ENCODE measurements around the gene ADARB1.

The ADARB1 gene

DNA sequence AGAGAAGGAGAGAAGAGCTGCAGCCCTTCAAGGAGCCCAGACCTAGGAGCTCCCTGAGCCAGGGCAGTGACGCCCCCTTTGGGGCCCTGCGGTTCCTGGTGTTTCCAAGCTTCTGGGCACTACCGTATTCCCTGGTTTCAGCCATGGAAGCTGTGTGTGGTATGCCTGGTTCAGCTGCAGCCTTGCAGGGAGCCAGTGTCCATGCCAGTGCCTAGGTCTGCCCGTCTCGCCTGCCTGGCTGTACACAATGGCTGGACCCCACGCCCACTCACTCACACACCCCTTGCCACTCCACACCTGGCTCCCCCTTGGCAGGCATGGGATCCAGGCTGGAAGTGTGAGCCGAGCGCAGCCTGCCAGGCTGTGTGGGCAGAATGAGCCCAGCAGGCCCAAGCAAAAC is 87.7 kb downstream of the ADARB1 start:
- Histone ChIP-seq H3K36me3 (ENCODE audit: control insufficient read depth in 2 of 2, insufficient read depth in 1 of 2, low read length in 2 of 2) (no peaks in the 10 kb centered on the region), H3K4me1 (ENCODE audit: control insufficient read depth, insufficient read depth, low read length) (peaks cover 2% of the 10 kb centered on the region; the same call in 1 of the 2 replicates), H3K9me3 (ENCODE audit: control insufficient read depth, insufficient read depth, low read depth, low read length) (no peaks in the 10 kb centered on the region), H3K4me3 (ENCODE audit: low read depth, low read length) (no peak overlapping the region), H3K27ac (ENCODE audit: extremely low read depth, low read depth, low read length) (no peak overlapping the region)
- ChIA-PET CTCF (interaction anchor here (10.3 kb wide), 1 partner anchor 23 kb away, joined by 100 read pairs; no protein-coding TSS in a partner anchor), POLR2A (no interaction called here)
- TF ChIP-seq ZNF48 (tag by site-specific recombination; IDR thresholded peaks at IDR 0.05): no peak
- no peak for TF ChIP-seq ZNF629 (tag by site-specific recombination; IDR thresholded peaks at IDR 0.05)
- TF ChIP-seq ZNF140 (tag by site-specific recombination; IDR thresholded peaks at IDR 0.05): no peak

DNA sequence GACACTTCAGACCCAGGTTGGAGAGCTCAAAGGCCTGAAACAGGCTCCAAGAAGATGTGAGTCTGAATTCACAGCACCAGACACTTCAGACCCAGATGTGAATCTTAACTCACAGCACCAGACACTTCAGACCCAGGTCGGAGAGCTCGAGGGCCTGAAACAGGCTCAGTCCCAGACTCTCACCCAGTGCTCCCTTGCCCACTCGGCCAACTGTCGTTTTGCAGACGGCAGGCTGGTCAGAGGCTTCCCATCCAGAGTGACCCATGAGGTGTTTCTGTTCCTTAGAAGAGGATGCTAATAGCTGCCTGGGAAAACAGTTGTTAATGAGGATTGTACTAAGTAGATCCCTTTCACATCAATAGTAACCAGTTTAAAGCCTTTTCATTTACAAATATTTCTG is 88.4 kb downstream of the ADARB1 start:
- ChIA-PET CTCF (interaction anchor here (0.6 to 10.3 kb wide), 2 partner anchors 24 to 594 kb away, joined by 3 to 100 read pairs; no protein-coding TSS in a partner anchor), POLR2A (no interaction called here)
- no peak overlapping the region for H3K4me3 ChIP-seq (ENCODE audit: low read depth, low read length)
- no peaks in the 10 kb centered on the region for H3K9me3 ChIP-seq (ENCODE audit: control insufficient read depth, insufficient read depth, low read depth, low read length)
- TF ChIP-seq ZNF76 (tag by site-specific recombination; IDR thresholded peaks at IDR 0.05; ENCODE audit: borderline replicate concordance, low read depth): no peak
- no peak for TF ChIP-seq ZNF175 (tag by site-specific recombination; IDR thresholded peaks at IDR 0.05)
- TF ChIP-seq ZSCAN30 (tag by site-specific recombination; IDR thresholded peaks at IDR 0.05): no peak
- no peak for TF ChIP-seq ZNF449 (tag by site-specific recombination; IDR thresholded peaks at IDR 0.05)
- no peak for TF ChIP-seq ZNF37A (tag by site-specific recombination; IDR thresholded peaks at IDR 0.05)
- TF ChIP-seq ZNF2 (tag by site-specific recombination; IDR thresholded peaks at IDR 0.05): no peak
- TF ChIP-seq ZNF19 (tag by site-specific recombination; IDR thresholded peaks at IDR 0.05; ENCODE audit: low read depth): no peak
- TF ChIP-seq OVOL3 (tag by site-specific recombination; IDR thresholded peaks at IDR 0.05): no peak
- no peak for TF ChIP-seq ZNF785 (tag by site-specific recombination; IDR thresholded peaks at IDR 0.05)
- no peak for TF ChIP-seq ZNF24 (tag by site-specific recombination; IDR thresholded peaks at IDR 0.05)
- TF ChIP-seq, protein P1, sequence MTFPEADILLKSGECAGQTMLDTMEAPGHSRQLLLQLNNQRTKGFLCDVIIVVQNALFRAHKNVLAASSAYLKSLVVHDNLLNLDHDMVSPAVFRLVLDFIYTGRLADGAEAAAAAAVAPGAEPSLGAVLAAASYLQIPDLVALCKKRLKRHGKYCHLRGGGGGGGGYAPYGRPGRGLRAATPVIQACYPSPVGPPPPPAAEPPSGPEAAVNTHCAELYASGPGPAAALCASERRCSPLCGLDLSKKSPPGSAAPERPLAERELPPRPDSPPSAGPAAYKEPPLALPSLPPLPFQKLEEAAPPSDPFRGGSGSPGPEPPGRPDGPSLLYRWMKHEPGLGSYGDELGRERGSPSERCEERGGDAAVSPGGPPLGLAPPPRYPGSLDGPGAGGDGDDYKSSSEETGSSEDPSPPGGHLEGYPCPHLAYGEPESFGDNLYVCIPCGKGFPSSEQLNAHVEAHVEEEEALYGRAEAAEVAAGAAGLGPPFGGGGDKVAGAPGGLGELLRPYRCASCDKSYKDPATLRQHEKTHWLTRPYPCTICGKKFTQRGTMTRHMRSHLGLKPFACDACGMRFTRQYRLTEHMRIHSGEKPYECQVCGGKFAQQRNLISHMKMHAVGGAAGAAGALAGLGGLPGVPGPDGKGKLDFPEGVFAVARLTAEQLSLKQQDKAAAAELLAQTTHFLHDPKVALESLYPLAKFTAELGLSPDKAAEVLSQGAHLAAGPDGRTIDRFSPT (tag by site-specific recombination; IDR thresholded peaks at IDR 0.05): no peak
- TF ChIP-seq ZNF138 (tag by site-specific recombination; IDR thresholded peaks at IDR 0.05; ENCODE audit: borderline replicate concordance): no peak
- no peak for TF ChIP-seq ZBTB1 (tag by site-specific recombination; IDR thresholded peaks at IDR 0.05)
- H3K36me3 ChIP-seq (ENCODE audit: control insufficient read depth in 2 of 2, insufficient read depth in 1 of 2, low read length in 2 of 2): no peaks in the 10 kb centered on the region
- H3K4me1 ChIP-seq (ENCODE audit: control insufficient read depth, insufficient read depth, low read length): peaks cover 2% of the 10 kb centered on the region; the same call in 1 of the 2 replicates
- H3K27ac ChIP-seq (ENCODE audit: extremely low read depth, low read depth, low read length): no peak overlapping the region

DNA sequence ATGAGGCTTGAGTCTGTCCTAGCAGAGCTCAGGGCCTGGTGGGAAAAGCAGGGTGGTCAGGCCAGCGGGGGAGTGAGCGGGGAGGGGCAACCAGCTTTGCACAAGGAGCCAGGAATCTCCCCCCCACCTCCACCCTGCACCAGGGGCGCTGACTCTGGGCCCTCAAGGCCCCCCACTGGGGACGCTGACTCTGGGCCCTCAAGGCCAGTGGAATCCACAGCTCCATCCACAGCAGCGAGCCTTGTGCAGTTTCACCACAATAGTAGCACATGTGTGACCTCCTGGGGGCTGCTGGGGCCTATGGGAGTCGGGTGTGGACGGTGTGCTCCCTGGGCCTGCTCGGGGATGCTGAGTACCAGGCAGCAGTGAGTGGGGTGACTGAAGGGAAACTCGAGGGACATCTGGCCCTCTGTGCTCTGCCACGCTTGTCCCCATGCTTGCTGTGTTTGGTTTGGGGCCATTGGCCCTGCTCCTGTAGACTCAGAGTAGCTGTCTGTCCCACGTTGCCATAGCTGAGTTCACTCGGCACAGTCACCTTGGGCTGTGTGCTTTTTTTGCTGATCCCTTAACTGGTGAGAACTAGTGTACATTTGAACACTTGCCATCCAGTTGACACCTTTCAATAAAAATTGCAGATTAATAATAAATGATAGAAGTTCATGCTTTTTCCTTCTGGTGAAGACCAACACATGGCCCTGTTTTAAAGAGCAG is 89.2 kb downstream of the ADARB1 start:
- H3K4me3 ChIP-seq (ENCODE audit: low read depth, low read length): no peak overlapping the region
- ChIA-PET CTCF (interaction anchor here (0.6 to 10.3 kb wide), 3 partner anchors 24 to 398 kb away, joined by 3 to 100 read pairs (median 3); no protein-coding TSS in a partner anchor), POLR2A (no interaction called here)
- no peaks in the 10 kb centered on the region for H3K9me3 ChIP-seq (ENCODE audit: control insufficient read depth, insufficient read depth, low read depth, low read length)
- TF ChIP-seq ZNF610 (tag by site-specific recombination; IDR thresholded peaks at IDR 0.05; ENCODE audit: borderline replicate concordance): no peak
- no peak for TF ChIP-seq KLF8 (tag by site-specific recombination; IDR thresholded peaks at IDR 0.05)
- TF ChIP-seq PBX3 (CRISPR knock-in tag; IDR thresholded peaks at IDR 0.05): no peak
- TF ChIP-seq, protein P2, sequence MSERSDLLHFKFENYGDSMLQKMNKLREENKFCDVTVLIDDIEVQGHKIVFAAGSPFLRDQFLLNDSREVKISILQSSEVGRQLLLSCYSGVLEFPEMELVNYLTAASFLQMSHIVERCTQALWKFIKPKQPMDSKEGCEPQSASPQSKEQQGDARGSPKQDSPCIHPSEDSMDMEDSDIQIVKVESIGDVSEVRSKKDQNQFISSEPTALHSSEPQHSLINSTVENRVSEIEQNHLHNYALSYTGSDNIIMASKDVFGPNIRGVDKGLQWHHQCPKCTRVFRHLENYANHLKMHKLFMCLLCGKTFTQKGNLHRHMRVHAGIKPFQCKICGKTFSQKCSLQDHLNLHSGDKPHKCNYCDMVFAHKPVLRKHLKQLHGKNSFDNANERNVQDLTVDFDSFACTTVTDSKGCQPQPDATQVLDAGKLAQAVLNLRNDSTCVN (tag by site-specific recombination; optimal IDR thresholded peaks at IDR 0.05): no peak
- TF ChIP-seq ZNF658 (tag by site-specific recombination; IDR thresholded peaks at IDR 0.05): no peak
- TF ChIP-seq, protein P3, sequence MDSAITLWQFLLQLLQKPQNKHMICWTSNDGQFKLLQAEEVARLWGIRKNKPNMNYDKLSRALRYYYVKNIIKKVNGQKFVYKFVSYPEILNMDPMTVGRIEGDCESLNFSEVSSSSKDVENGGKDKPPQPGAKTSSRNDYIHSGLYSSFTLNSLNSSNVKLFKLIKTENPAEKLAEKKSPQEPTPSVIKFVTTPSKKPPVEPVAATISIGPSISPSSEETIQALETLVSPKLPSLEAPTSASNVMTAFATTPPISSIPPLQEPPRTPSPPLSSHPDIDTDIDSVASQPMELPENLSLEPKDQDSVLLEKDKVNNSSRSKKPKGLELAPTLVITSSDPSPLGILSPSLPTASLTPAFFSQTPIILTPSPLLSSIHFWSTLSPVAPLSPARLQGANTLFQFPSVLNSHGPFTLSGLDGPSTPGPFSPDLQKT (IDR thresholded peaks at IDR 0.05; ENCODE audit: borderline replicate concordance, low read depth, low read length): no peak
- no peak for TF ChIP-seq WT1 (tag by site-specific recombination; IDR thresholded peaks at IDR 0.05)
- no peak for TF ChIP-seq ZNF266 (tag by site-specific recombination; IDR thresholded peaks at IDR 0.05; ENCODE audit: low read depth)
- TF ChIP-seq ZFHX2 (tag by site-specific recombination; conservative IDR thresholded peaks at IDR 0.05): no peak
- H3K36me3 ChIP-seq (ENCODE audit: control insufficient read depth in 2 of 2, insufficient read depth in 1 of 2, low read length in 2 of 2): no peaks in the 10 kb centered on the region
- no peak overlapping the region for H3K27ac ChIP-seq (ENCODE audit: extremely low read depth, low read depth, low read length)
- peaks cover 2% of the 10 kb centered on the region; the same call in 1 of the 2 replicates for H3K4me1 ChIP-seq (ENCODE audit: control insufficient read depth, insufficient read depth, low read length)
